Activated naive CD8-positive, alpha-beta T cell treated with anti-CD3 and anti-CD28 coated beads, Interleukin-2, amount 50 U/mL, for 24 hours (primary cell): Measurements from ENCODE around the gene NRARP.

Experiments used
- ATAC-seq: fragments of 150-1000 bp; cut with Tn5 transposase; one replicate; pipeline ENCODE4 v1.10.0; 2021
- DNase-seq: peaks from one replicate; pipeline ENCODE4 v3.0.0; 2021
- H3K27ac Mint-ChIP-seq: one replicate; pipeline ENCODE4 v1.8.0; 2021; ENCODE audit warnings: mild to moderate bottlenecking, mixed read lengths
- H3K27me3 Mint-ChIP-seq: one replicate; pipeline ENCODE4 v1.8.0; 2021; ENCODE audit warnings: mixed read lengths
- H3K36me3 Mint-ChIP-seq: one replicate; pipeline ENCODE4 v1.8.0; 2021; ENCODE audit warnings: low read depth, mixed read lengths
- H3K4me1 Mint-ChIP-seq: one replicate; pipeline ENCODE4 v1.8.0; 2021; ENCODE audit warnings: mixed read lengths
- H3K4me3 Mint-ChIP-seq: one replicate; pipeline ENCODE4 v1.8.0; 2021; ENCODE audit warnings: mild to moderate bottlenecking, moderate library complexity, mixed read lengths
- H3K9me3 Mint-ChIP-seq: one replicate; pipeline ENCODE4 v1.8.0; 2021; ENCODE audit warnings: mixed read lengths

NRARP gene

DNA sequence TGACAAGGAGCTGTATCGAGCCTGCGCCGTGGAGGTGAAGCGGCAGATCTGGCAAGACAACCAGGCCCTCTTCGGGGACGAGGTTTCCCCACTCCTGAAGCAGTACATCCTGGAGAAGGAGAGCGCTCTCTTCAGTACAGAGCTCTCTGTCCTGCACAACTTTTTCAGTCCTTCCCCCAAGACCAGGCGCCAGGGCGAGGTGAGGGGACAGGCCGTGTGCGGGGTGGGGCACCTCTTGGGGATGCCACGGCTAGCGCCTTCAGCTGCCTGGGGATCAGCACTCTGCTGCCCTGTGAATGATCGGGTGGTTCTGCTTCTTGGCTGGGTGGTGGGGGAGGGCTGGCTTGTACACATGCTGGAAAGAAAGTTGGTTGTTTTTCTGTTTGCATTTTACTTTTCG is 45.2 kb downstream of the NRARP start:
- Mint-ChIP-seq H3K36me3 (peaks cover 12% of the 10 kb centered on the region), H3K27ac (no peak overlapping the region), H3K4me3 (peak overlapping the region; percentile 83), H3K9me3 (no peaks in the 10 kb centered on the region), H3K27me3 (peaks cover 2% of the 10 kb centered on the region), H3K4me1 (peaks cover 13% of the 10 kb centered on the region)
- ATAC-seq (no peak), DNase-seq (no peak)

GRCh38 chr9:137256362-137256761 is 45.7 kb downstream of the NRARP start:
- DNase-seq, result no peak
- Mint-ChIP-seq H3K4me3 (peak overlapping the region; percentile 83), H3K27ac (no peak overlapping the region), H3K36me3 (peaks cover 10% of the 10 kb centered on the region), H3K27me3 (peaks cover 2% of the 10 kb centered on the region), H3K9me3 (no peaks in the 10 kb centered on the region), H3K4me1 (peaks cover 13% of the 10 kb centered on the region)
- no peak for ATAC-seq

DNA sequence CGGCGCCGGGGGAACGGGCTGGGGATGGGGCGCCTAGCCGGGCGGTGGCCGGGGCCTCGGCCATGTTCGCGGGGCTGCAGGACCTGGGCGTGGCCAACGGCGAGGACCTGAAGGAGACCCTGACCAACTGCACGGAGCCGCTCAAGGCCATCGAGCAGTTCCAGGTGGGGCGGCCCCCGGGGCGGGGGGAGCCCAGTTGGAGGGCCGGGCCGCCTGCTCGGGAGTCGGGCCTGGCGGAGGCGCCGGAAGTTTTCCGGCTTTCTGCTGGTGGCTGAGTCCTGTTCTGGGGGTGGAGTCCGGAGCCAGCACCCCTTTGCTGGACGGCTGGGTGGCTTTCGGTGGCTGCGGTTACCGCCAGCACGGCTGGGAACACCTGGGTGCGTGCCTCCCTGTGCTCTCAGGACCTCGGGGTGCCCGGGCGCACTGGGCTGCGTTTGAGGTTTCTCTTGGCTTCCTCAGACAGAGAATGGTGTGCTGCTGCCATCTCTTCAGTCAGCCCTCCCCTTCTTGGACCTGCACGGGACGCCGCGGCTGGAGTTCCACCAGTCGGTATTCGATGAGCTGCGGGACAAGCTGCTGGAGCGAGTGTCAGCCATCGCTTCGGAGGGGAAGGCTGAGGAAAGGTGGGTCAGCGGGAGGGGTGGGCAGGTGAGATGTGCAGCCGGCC is 46.5 kb downstream of the NRARP start:
- H3K4me1 Mint-ChIP-seq, result peaks cover 13% of the 10 kb centered on the region
- H3K36me3 Mint-ChIP-seq, result peaks cover 10% of the 10 kb centered on the region
- peak overlapping the region; percentile 52 for H3K27ac Mint-ChIP-seq
- ATAC-seq, result no peak
- no peak for DNase-seq
- H3K9me3 Mint-ChIP-seq, result no peaks in the 10 kb centered on the region
- peak overlapping the region; percentile 83 for H3K4me3 Mint-ChIP-seq
- H3K27me3 Mint-ChIP-seq, result peaks cover 2% of the 10 kb centered on the region

GRCh38 chr9:137254624-137255447 is 47.2 kb downstream of the NRARP start, which contains the start of gene NELFB:
Gene NELFB (plus strand): TSS chr9:137255327.
- Mint-ChIP-seq H3K27me3 (peaks cover 2% of the 10 kb centered on the region), H3K27ac (peak within 1 kb of the TSS; percentile 81), H3K36me3 (peaks cover 10% of the 10 kb centered on the region), H3K4me1 (peaks cover 13% of the 10 kb centered on the region), H3K4me3 (peak within 1 kb of the TSS; percentile 83), H3K9me3 (no peaks in the 10 kb centered on the region)
- ATAC-seq, result peak; percentile 86
- DNase-seq, result peak; percentile 99

GRCh38 chr9:137253717-137254623 is 48.1 kb downstream of the NRARP start:
- Mint-ChIP-seq H3K9me3 (no peaks in the 10 kb centered on the region), H3K4me1 (peaks cover 13% of the 10 kb centered on the region), H3K27ac (peak overlapping the region; percentile 81), H3K36me3 (peaks cover 9% of the 10 kb centered on the region), H3K4me3 (peak overlapping the region; percentile 83), H3K27me3 (peaks cover 2% of the 10 kb centered on the region)
- no peak for ATAC-seq
- no peak for DNase-seq

DNA sequence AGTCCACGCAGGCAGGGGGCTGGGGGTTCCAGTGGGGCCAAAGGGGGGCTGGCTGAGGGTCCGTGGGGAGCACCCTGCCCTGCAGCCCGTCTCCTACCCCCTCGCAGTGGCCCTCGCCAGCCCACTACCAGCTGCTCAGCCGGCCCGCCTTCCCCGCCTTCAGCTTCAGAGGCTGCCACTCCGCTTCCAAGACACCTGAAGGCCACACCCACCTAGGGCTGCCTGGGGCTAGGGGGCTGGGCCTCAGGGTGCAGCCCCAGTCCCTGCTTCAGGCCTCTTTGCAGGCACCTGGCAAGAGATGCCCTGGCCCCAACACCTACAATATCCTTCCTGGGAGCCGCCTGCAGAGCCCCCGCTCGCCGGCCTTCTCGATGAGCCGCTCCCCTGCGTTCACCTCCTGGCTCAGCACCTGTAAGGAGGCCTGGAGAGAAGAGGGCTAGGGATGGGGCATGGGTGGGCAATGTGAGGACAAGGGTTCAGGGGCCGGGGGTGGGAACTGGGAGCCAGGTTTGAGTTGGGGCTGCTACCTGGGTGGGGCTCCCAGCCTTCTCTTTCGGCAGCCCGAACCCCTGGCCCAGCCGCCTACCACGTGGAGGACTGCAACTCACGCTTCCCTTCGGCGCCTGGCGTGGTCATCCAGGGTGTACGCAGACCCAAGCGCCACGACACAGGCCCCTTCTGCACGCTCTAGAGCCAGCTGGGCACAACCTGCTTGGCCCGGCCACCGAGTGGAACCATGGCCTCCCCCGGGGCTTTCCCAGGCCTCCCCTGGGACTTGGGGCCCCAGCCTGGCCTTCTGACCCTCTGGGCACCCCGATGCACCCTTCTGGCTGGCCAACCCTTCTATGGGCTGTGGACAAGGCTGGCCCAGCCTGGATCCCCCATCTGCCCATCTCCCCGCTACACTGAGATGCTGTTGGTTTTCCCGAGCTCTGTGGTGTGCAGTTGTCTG is 49.2 kb downstream of the NRARP start:
- Mint-ChIP-seq H3K27me3 (peaks cover 2% of the 10 kb centered on the region), H3K9me3 (no peaks in the 10 kb centered on the region), H3K4me3 (no peak overlapping the region), H3K36me3 (peaks cover 7% of the 10 kb centered on the region), H3K27ac (no peak overlapping the region), H3K4me1 (peaks cover 13% of the 10 kb centered on the region)
- DNase-seq, result no peak
- ATAC-seq, result no peak

DNA sequence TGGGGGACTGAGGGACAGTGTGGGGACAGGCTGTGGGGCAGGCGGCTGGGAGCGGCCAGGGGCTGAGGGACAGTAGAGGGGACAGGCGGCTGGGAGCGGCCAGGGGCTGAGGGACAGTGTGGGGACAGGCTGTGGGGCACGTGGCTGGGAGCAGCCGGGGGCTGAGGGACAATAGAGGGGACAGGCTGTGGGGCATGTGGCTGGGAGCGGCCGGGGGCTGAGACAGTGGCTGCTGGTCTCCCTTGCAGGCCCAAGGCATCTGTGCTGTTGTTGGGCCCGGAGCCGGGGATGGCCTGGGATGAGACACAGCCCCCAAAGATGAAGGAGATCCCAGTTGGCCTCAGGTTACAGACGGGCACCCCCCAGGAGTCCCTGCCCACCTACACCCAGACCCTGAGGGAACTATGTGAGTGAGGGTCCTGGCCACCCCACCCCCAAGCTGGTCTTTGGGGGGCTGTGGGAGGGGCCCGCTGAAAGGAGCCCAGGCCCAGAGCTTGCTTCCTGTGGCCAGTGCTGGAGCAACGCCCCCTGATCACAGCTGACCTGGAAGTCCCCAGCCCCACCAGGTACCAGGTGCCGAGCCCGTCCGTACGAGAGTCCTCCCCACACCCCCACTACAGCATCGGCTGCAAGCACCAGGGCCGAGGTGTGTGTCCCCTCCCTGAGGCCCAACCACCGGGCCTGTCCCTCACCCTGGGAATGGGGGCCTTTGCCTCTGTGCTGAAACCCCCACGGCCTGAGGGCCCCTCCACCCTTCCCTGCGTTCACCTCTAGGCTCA is 50.4 kb downstream of the NRARP start:
- peaks cover 11% of the 10 kb centered on the region for H3K4me1 Mint-ChIP-seq
- no peak overlapping the region for H3K27ac Mint-ChIP-seq
- DNase-seq (no peak), ATAC-seq (no peak)
- peaks cover 2% of the 10 kb centered on the region for H3K27me3 Mint-ChIP-seq
- H3K9me3 Mint-ChIP-seq, result no peaks in the 10 kb centered on the region
- H3K36me3 Mint-ChIP-seq, result peaks cover 3% of the 10 kb centered on the region
- H3K4me3 Mint-ChIP-seq, result no peak overlapping the region

- Mint-ChIP-seq H3K27ac (no peak within 1 kb of the TSS), H3K27me3 (peaks cover 2% of the 10 kb centered on the region), H3K9me3 (no peaks in the 10 kb centered on the region), H3K4me3 (no peak within 1 kb of the TSS), H3K4me1 (peaks cover 6% of the 10 kb centered on the region), H3K36me3 (no peaks in the 10 kb centered on the region)
- ATAC-seq, result no peak
- no peak for DNase-seq
These were observed 50.9 kb downstream of the NRARP start, which contains the start of gene STPG3 for GRCh38 chr9:137251194-137251461. Gene STPG3 (plus strand): TSS chr9:137251286. CDS start chr9:137251287, 1 bp downstream.

GRCh38 chr9:137250329-137251193 is 51.5 kb downstream of the NRARP start:
- ATAC-seq, result no peak
- no peak for DNase-seq

More at GRCh38 chr9:137250329-137251193, 51.5 kb downstream of the NRARP start:
- Mint-ChIP-seq H3K4me3 (no peak overlapping the region), H3K9me3 (no peaks in the 10 kb centered on the region), H3K27me3 (peaks cover 2% of the 10 kb centered on the region), H3K36me3 (no peaks in the 10 kb centered on the region), H3K27ac (no peak overlapping the region), H3K4me1 (peaks cover 4% of the 10 kb centered on the region)
